ENCODE measurements around the gene SNTA1.

DNA sequence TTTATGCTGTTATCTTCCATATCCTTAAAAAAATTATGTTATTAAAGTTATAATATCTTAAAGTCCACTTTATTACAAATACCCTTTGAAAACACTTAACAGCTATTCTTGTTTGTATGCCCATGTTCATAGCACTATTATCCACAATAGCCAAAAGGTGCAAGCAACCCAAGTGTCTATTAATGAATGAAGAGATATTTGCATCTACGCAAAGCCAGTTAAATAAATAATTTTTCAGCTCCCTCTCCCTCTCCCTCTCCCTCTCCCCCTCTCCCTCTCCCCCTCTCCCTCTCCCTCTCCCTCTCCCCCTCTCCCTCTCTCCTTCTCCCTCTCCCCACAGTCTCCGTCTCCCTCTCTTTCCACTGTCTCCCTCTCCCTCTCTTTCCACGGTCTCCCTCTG lies 55.3 kb downstream of the SNTA1 start:
- TF ChIP-seq, protein P1, sequence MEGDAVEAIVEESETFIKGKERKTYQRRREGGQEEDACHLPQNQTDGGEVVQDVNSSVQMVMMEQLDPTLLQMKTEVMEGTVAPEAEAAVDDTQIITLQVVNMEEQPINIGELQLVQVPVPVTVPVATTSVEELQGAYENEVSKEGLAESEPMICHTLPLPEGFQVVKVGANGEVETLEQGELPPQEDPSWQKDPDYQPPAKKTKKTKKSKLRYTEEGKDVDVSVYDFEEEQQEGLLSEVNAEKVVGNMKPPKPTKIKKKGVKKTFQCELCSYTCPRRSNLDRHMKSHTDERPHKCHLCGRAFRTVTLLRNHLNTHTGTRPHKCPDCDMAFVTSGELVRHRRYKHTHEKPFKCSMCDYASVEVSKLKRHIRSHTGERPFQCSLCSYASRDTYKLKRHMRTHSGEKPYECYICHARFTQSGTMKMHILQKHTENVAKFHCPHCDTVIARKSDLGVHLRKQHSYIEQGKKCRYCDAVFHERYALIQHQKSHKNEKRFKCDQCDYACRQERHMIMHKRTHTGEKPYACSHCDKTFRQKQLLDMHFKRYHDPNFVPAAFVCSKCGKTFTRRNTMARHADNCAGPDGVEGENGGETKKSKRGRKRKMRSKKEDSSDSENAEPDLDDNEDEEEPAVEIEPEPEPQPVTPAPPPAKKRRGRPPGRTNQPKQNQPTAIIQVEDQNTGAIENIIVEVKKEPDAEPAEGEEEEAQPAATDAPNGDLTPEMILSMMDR (IDR thresholded peaks at IDR 0.05; ENCODE audit: low read length): no peak
- TF ChIP-seq EZH2 (IDR thresholded peaks at IDR 0.05; ENCODE audit: borderline replicate concordance, low read length): no peak
